NCI-H2107 treated with DMSO at 0.1 percent for 48 hours (cell line): Measurements from ENCODE around the gene ASTL.
"Not testable (repeated sequence)": the region's sequence is repeated elsewhere in the genome, so short reads cannot be mapped to it uniquely, and the experiment has no call there.

Source experiments
- DNase-seq: peaks from one replicate; lab custom pipeline; 2025; ENCODE audit not compliant: unreplicated experiment; lab: John Stamatoyannopoulos, UW

ASTL gene

GRCh38 chr2:96099861-96100798 lies 38.2 kb downstream of the ASTL start:
- no peak for DNase-seq

- DNase-seq: no peak
Observed at GRCh38 chr2:96098900-96099590, 39.3 kb downstream of the ASTL start.

- no peak for DNase-seq
Observed at GRCh38 chr2:96097951-96098823, 40.1 kb downstream of the ASTL start.

GRCh38 chr2:96097441-96097840 lies 40.9 kb downstream of the ASTL start:
- DNase-seq: no peak

GRCh38 chr2:96095116-96095636 lies 43.1 kb downstream of the ASTL start:
- DNase-seq: no peak

- DNase-seq: no peak
Observed at GRCh38 chr2:96093528-96093927, 44.8 kb downstream of the ASTL start.

- no peak for DNase-seq
Observed at GRCh38 chr2:96092951-96093350, 45.4 kb downstream of the ASTL start.

- DNase-seq: no peak
Observed at GRCh38 chr2:96092573-96092877, 45.8 kb downstream of the ASTL start.

GRCh38 chr2:96091711-96092572 lies 46.4 kb downstream of the ASTL start:
- peak; percentile 36 for DNase-seq

- no peak for DNase-seq
Observed at GRCh38 chr2:96091141-96091710, 47.1 kb downstream of the ASTL start.

- DNase-seq: peak; percentile 52
Observed at GRCh38 chr2:96090196-96090926, 47.9 kb downstream of the ASTL start.

GRCh38 chr2:96089356-96090195 lies 48.7 kb downstream of the ASTL start:
- no peak for DNase-seq

- DNase-seq: no peak
Observed at GRCh38 chr2:96088340-96089335, 49.7 kb downstream of the ASTL start.

GRCh38 chr2:96087130-96087529 lies 51.2 kb downstream of the ASTL start:
- no peak for DNase-seq

GRCh38 chr2:96085541-96086355 lies 52.6 kb downstream of the ASTL start:
- DNase-seq: no peak

GRCh38 chr2:96084858-96085518 lies 53.3 kb downstream of the ASTL start:
- not testable (repeated sequence) for DNase-seq
